ENCODE data around the gene APPBP2.
"Not testable (repeated sequence)": the region's sequence is repeated elsewhere in the genome, so short reads cannot be mapped to it uniquely, and the experiment has no call there.

APPBP2 gene

GRCh38 chr17:60534010-60534555 is 8.0 kb upstream of the APPBP2 start:
- DNase-seq, result no peak

GRCh38 chr17:60529806-60530205 is 3.8 kb upstream of the APPBP2 start:
- no peak for DNase-seq

GRCh38 chr17:60528828-60529227 is 2.8 kb upstream of the APPBP2 start:
- DNase-seq, result no peak

DNA sequence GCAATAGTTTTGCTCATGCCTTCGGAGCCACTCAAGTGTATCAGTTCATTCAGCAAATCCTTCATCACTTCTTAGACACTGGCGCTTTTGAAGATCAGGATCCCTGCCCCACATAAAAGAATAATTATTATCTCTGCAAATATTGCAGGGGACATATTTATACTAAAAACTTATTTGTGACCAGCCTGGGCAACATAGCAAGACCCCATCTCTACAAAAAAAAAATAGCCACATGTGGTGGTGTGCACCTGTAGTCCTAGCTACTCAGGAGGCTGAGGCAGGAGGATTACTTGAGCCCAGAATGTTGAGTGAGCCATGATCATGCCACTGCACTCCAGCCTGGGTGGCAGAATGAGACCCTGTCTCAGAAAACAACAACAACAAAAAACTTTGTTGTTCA is 1.7 kb upstream of the APPBP2 start:
- no peak for DNase-seq

DNA sequence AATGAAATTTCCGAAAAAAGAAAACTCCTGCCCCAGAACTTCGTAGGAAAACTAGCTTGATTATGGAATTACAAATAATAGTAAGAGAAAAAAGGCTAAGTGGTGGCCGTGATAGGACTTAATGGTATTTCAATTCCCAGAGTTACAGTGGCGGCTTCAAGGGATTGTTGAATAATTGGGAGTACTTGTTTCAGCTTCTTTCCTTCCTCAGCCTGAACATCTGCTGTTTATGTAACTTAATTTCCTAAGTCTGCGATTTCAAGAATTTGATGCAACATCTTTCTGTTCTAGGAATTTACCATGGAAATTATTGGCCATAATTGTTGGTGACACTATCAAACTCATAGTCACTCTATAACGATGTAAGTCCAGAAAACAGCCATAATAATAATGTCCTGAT is 684 bp upstream of the APPBP2 start:
- no peak for DNase-seq

GRCh38 chr17:60525328-60525684 is 736 bp downstream of the APPBP2 start:
- no peak for DNase-seq

DNA sequence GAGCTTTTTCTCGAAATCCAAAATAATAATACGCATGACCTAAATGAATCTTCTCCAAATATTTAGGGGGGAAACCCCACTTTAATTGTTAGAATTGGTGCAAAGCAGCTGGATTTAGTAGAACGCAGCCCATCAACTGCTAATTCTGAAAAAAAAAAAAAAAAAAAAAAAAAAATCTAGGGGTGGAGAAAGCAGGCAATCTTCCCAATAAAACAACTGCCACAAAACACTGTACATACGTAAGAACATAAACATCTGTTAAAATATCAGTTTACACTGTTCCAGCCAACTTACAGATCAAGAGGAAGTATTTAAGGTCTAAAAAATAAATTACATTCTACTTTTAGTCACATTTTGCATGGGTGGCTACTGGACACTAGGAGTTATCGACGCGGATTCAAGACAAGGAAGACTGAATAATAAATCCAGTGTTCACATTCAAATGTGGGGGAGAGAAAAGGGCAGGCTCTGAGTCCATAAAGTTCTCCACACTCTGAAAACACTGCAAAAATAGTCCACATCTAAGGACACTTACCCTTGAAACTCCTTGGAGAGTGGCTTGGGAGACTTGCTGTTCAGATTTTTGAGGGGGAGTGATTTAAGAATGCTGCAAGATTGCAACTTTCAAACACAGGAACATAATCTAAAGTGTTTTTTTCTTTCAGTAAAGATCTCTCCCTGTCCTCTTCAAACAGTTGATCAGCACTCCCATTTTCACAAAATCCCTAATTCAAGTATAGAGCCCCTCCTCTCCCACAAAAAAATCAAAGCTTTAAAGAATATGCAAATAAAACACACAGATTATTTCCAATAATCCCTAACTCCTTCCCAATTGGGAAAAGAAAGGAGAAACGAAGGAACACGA is 1.3 kb downstream of the APPBP2 start:
- DNase-seq, result no peak

- DNase-seq, result no peak
Measured at GRCh38 chr17:60523822-60524221, 2.2 kb downstream of the APPBP2 start.

DNA sequence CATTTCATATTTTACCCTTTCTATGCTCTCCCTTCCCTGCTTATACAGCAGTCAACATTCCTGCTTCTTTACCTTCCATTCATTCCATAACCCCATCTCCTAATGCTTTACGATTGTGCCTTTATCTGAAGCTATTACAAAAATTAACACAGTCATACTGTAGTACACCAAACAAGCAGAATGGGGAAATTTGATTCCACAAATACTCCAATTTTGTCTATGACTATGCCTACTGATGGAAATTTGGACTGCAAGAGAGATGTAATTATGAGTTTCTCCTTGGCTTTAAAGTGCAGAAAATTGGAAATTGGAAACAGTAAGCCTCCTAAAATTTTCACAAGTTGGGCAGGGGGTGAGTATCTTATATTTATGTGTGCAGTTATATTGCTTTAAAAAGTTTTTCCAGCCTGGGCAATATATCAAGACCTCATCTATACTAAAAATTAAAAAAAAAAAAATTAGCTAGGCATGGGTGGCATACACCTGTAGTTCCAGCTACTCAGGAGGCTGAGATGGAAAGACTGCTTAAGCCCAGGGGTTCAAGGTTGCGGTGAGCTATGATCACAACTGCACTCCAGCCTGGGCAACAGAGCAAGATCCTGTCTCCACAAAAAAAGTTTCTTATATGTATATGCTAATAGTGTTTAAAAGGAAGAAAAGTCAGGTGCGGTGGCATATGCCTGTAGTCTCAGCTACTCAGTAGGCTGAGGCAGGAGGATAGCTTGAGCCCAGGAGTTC is 3.0 kb downstream of the APPBP2 start:
- DNase-seq, result no peak

GRCh38 chr17:60519795-60520194 is 6.2 kb downstream of the APPBP2 start:
- no peak for DNase-seq

DNA sequence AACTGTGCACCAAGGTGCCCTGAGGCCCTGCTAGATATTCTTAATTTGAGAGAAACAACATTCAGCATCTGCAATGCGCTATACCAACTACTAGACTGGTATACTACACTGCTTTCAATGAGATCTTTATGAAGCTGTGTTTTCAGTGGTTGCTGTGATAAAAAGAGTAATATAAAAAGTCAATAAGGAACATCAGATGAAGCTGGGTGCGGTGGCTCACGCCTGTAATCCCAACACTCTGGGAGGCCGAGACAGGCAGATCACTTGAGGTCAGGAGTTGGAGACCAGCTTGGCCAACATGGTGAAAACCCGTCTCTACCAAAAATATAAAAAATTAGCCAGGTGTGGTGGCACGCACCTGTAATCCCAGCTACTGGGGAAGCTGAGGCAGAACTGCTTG is 10.4 kb downstream of the APPBP2 start:
- not testable (repeated sequence) for DNase-seq

- not testable (repeated sequence) for DNase-seq
Measured at GRCh38 chr17:60515199-60515598, 10.8 kb downstream of the APPBP2 start.

GRCh38 chr17:60514500-60514899 is 11.5 kb downstream of the APPBP2 start:
- no peak for DNase-seq

DNA sequence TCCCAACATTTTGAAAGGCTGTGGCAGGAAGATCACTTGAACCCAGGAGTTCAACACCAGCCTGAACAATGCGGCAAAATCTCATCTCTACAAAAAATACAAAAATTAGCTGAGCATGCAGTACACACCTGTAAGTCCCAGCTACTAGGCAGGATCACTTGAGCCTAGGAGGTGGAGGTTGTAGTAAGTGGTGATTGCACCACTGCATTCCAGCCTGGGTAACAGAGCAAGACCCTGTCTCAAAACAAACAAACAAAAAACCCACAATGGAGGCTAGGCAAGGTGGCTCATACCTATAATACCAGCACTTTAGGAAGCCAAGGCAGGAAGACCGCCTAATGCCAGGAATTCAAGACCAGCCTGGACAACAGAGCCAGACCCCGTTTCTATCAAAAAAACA is 12.0 kb downstream of the APPBP2 start:
- no peak for DNase-seq

GRCh38 chr17:60513014-60513413 is 13.0 kb downstream of the APPBP2 start:
- DNase-seq, result no peak

DNA sequence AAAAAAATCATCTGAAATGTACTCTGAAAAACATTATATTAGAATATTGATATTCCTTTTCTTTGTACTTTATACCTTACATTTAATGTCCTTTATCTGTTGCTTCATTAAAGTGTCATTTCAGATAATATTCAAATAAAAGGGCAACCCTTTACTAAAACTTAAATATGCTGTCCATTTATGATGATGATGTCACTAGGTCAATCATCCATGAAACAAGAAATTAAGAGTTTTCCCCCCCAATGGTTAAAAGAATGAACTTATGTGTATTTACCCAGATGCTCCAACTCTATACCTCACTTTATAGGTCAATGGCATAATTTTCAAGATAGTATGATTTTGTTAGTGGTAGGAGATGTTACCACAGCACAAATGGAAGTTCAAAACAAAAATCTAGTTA is 15.3 kb downstream of the APPBP2 start:
- no peak for DNase-seq

GRCh38 chr17:60510031-60510430 is 16.0 kb downstream of the APPBP2 start:
- DNase-seq, result no peak

DNA sequence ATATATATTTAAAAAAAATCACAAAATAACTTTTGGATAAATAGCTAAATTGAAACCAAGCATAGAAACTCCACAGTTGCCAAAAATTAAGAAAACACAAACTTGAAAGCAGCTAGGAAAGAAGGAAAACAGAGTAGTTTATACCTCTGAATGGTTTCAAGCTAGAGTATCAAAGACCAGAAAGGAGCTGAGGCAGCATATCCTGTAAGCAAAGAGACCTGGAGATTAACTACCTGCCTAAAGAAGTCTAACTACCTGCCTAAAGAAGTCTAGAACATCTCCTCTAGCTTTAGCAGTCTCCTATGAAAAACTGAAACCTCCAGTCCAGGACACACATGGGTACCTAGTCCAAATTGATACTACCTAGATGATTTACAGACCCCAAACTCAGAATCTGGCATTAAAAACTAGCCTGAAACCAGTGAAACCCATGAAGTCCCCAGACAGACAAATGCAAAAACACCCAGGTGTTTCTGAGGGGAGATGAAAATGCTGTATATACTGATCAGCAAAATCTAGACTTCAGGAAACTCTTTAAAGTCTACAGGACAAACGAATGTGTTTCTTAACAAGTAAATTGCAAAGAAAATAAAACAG is 17.6 kb downstream of the APPBP2 start:
- no peak for DNase-seq

DNA sequence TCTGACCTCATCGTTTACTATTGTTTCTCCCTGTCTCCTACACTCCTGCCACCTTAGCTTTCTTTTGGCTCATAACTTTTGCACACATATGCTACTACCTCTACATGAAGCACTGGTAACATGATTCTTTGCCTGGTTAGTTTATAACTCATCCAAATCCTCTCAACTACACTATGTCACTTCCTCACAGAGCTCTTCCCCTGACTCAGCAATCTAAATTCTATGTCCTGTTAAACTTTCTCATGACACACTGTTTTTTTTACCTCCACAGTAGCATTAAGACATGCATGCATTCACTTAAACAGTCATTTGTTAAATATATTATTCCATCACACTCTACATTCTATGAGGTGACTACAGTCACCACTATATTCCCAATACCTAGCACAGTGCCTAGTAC is 19.7 kb downstream of the APPBP2 start:
- no peak for DNase-seq

- DNase-seq, result no peak
Measured at GRCh38 chr17:60502145-60502544, 23.9 kb downstream of the APPBP2 start.

GRCh38 chr17:60501589-60501988 is 24.5 kb downstream of the APPBP2 start:
- DNase-seq, result no peak

GRCh38 chr17:60496041-60496440 is 30.0 kb downstream of the APPBP2 start:
- no peak for DNase-seq

DNA sequence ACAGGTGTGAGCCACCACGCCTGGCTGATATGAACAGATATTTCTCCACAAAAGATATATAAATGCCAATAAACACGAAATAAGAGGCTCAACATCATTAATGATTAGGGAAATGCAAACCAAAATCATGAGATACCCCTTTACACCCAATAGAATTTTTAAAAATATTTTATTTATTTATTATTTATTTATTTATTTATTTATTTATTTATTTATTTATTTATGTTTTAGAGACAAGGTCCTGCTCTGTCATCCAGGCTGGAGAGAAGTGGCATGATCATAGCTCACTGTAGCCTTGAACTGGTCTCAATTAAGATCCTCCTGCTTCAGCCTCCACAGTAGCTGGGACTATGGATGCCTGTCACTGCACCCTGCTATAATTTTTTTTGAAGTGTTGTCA is 30.8 kb downstream of the APPBP2 start:
- DNase-seq, result no peak

- DNase-seq, result no peak
Measured at GRCh38 chr17:60493847-60494321, 32.2 kb downstream of the APPBP2 start.
